Thyroid gland (tissue), 4 donors: Measurements from ENCODE around the gene BRD2. TPM values are rescaled to one million over a fixed set of nuclear protein-coding genes. Genes with fewer than 3 reads are reported as not detected.

Experiments used
- DNase-seq, 2 donors: peaks; one replicate each; pipeline ENCODE4 v3.0.0-alpha.2; 2019
- H3K27ac ChIP-seq, 3 donors: fragments of 200-600 bp; sonication (generic); 1 replicate in 2 of 3; 2 replicates in 1 of 3; pipeline ENCODE4 v1.5.1; 2016 to 2019; ENCODE audit warnings: mild to moderate bottlenecking in 1 of 3, moderate library complexity in 1 of 3
- H3K27me3 ChIP-seq: fragments of 200-600 bp; sonication (generic); one replicate; pipeline ENCODE4 v1.5.1; 2019
- H3K36me3 ChIP-seq, 2 donors: fragments of 200-600 bp; sonication (generic); one replicate each; pipeline ENCODE4 v1.5.1; 2016 to 2019
- H3K4me1 ChIP-seq, 2 donors: fragments of 200-600 bp; sonication (generic); one replicate each; pipeline ENCODE4 v1.5.1; 2017 to 2019
- H3K4me3 ChIP-seq, 3 donors: fragments of 200-600 bp; sonication (generic); replicated peaks in 1 of 3; 1 replicate in 2 of 3; 2 replicates in 1 of 3; pipeline ENCODE4 v1.5.1; 2016; ENCODE audit warnings: mild to moderate bottlenecking in 1 of 3
- H3K9me3 ChIP-seq: fragments of 200-600 bp; sonication (generic); one replicate; pipeline ENCODE4 v1.5.1; 2017
- CTCF ChIP-seq, 6 experiments: fragments of 200-600 bp in 3 of 6; fragments of 450-650 bp in 3 of 6; sonication (generic) in 3 of 6; IDR thresholded peaks; one replicate each; pipeline ENCODE4 v1.5.1; 2016 to 2019; ENCODE audit warnings: antibody characterized with exemption in 6 of 6, mild to moderate bottlenecking in 2 of 6, inconsistent platforms in 1 of 6, moderate library complexity in 1 of 6
- POLR2A ChIP-seq, 2 donors: fragments of 450-650 bp; IDR thresholded peaks; one replicate each; pipeline ENCODE4 v1.6.1; 2017; ENCODE audit warnings: antibody characterized with exemption in 2 of 2, mild to moderate bottlenecking in 2 of 2, moderate library complexity in 1 of 2
- WGBS, 2 donors: methylation state at CpG; one replicate each; pipeline ENCODE4 v1.1.5; 2017; 5-methylcytosine and 5-hydroxymethylcytosine counted together
- intact Hi-C: fragments of 100-400 bp; cut with DNase I; formaldehyde crosslinking; loops from one replicate; pipeline ENCODE4 v1.15.1; 2023
- total RNA-seq, 4 donors: library from RNA; depleted of rRNA; stranded (reverse); fragments of >200 nt; gene quantifications; one replicate each; pipeline ENCODE4 v1.2.3, GENCODE V29; 2016

Gene BRD2
- total RNA-seq, 4 donors from 2014 or later: 206 to 282 (median 238) TPM

GRCh38 chr6:32982084-32982701, 13.8 kb downstream of the BRD2 start:
- H3K36me3 ChIP-seq: peaks cover 49 to 50% of the 10 kb centered on the region in 2 donors
- intact Hi-C loops: loop anchor here (5.0 kb wide), 1 partner anchor 50 kb away; no protein-coding TSS in a partner anchor
- no peak for DNase-seq
- TF ChIP-seq POLR2A (IDR thresholded peaks at IDR 0.05) (no peak), CTCF (IDR thresholded peaks at IDR 0.05) (no peak)
- H3K4me3 ChIP-seq: no peak overlapping the region
- H3K27me3 ChIP-seq: no peaks in the 10 kb centered on the region
- H3K9me3 ChIP-seq: no peaks in the 10 kb centered on the region
- peaks cover 6 to 21% of the 10 kb centered on the region in 2 donors for H3K4me1 ChIP-seq
- 73 to 82% methylated on average over 8 of the region's 8 CpGs for WGBS, 2 donors
- peak overlapping the region in 1 of 3 donors; percentile 3 for H3K27ac ChIP-seq

GRCh38 chr6:32982702-32983492, 14.5 kb downstream of the BRD2 start:
- H3K27ac ChIP-seq: no peak overlapping the region
- intact Hi-C loops: loop anchor here (5.0 kb wide), 1 partner anchor 51 kb away; no protein-coding TSS in a partner anchor
- no peaks in the 10 kb centered on the region for H3K27me3 ChIP-seq
- no peak for TF ChIP-seq CTCF (IDR thresholded peaks at IDR 0.05)
- TF ChIP-seq POLR2A (IDR thresholded peaks at IDR 0.05): no peak
- no peak overlapping the region for H3K4me3 ChIP-seq
- peaks cover 0 to 14% of the 10 kb centered on the region in 2 donors for H3K4me1 ChIP-seq
- peaks cover 42 to 43% of the 10 kb centered on the region in 2 donors for H3K36me3 ChIP-seq
- whole genome bisulfite sequencing, 2 donors: 63 to 68% methylated on average over 6 of the region's 6 CpGs
- DNase-seq: no peak
- H3K9me3 ChIP-seq: no peaks in the 10 kb centered on the region

- peaks cover 0 to 9% of the 10 kb centered on the region in 2 donors for H3K4me1 ChIP-seq
- no peak for DNase-seq
- peaks cover 36 to 37% of the 10 kb centered on the region in 2 donors for H3K36me3 ChIP-seq
- no peaks in the 10 kb centered on the region for H3K27me3 ChIP-seq
- no peak overlapping the region for H3K27ac ChIP-seq
- H3K4me3 ChIP-seq: no peak overlapping the region
- 53 to 78% methylated on average over 1 of the region's 1 CpG for WGBS, 2 donors
- intact Hi-C loops: loop anchor here (5.0 kb wide), 1 partner anchor 51 kb away; no protein-coding TSS in a partner anchor
- no peak for TF ChIP-seq CTCF (IDR thresholded peaks at IDR 0.05)
- no peak for TF ChIP-seq POLR2A (IDR thresholded peaks at IDR 0.05)
- H3K9me3 ChIP-seq: no peaks in the 10 kb centered on the region
Observed at GRCh38 chr6:32983493-32983848, 15.1 kb downstream of the BRD2 start.

GRCh38 chr6:32983964-32984621, 15.7 kb downstream of the BRD2 start:
- Histone ChIP-seq H3K36me3 (peaks cover 30 to 31% of the 10 kb centered on the region in 2 donors), H3K27ac (no peak overlapping the region), H3K27me3 (no peaks in the 10 kb centered on the region), H3K9me3 (no peaks in the 10 kb centered on the region), H3K4me3 (no peak overlapping the region), H3K4me1 (peaks cover 0 to 6% of the 10 kb centered on the region in 2 donors)
- DNase-seq: no peak
- intact Hi-C loops: loop anchor here (5.0 kb wide), 1 partner anchor 52 kb away; no protein-coding TSS in a partner anchor
- TF ChIP-seq CTCF (IDR thresholded peaks at IDR 0.05) (no peak), POLR2A (IDR thresholded peaks at IDR 0.05) (no peak)
- 50% methylated on average over 3 of the region's 3 CpGs for WGBS, 2 donors
